ENCODE results near the gene GTF2IRD1. TPM values are rescaled to one million over a fixed set of nuclear protein-coding genes. Genes with fewer than 3 reads are reported as not detected.
"Not testable (repeated sequence)": the region's sequence is repeated elsewhere in the genome, so short reads cannot be mapped to it uniquely, and the experiment has no call there.

The GTF2IRD1 gene
- total RNA-seq, 1 donor from 2014 or later = 0.67 TPM

GRCh38 chr7:74633451-74633921 lies 179.8 kb downstream of the GTF2IRD1 start:
- H3K4me1 Mint-ChIP-seq = no peaks in the 10 kb centered on the region
- DNase-seq = no peak
- ChIA-PET POLR2A (no interaction called here), CTCF (no interaction called here)
- ATAC-seq (ENCODE audit: low read depth) = no peak
- no peaks in the 10 kb centered on the region for H3K27me3 Mint-ChIP-seq
- intact Hi-C loops (cut with micrococcal nuclease) = no loop called here
- H3K4me3 Mint-ChIP-seq = no peak overlapping the region
- no peak overlapping the region for H3K27ac Mint-ChIP-seq
- TF ChIP-seq, protein P1, sequence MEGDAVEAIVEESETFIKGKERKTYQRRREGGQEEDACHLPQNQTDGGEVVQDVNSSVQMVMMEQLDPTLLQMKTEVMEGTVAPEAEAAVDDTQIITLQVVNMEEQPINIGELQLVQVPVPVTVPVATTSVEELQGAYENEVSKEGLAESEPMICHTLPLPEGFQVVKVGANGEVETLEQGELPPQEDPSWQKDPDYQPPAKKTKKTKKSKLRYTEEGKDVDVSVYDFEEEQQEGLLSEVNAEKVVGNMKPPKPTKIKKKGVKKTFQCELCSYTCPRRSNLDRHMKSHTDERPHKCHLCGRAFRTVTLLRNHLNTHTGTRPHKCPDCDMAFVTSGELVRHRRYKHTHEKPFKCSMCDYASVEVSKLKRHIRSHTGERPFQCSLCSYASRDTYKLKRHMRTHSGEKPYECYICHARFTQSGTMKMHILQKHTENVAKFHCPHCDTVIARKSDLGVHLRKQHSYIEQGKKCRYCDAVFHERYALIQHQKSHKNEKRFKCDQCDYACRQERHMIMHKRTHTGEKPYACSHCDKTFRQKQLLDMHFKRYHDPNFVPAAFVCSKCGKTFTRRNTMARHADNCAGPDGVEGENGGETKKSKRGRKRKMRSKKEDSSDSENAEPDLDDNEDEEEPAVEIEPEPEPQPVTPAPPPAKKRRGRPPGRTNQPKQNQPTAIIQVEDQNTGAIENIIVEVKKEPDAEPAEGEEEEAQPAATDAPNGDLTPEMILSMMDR (IDR thresholded peaks at IDR 0.05) = no peak
- H3K36me3 Mint-ChIP-seq (ENCODE audit: low read depth) = no peaks in the 10 kb centered on the region
- no peaks in the 10 kb centered on the region for H3K9me3 Mint-ChIP-seq

DNA sequence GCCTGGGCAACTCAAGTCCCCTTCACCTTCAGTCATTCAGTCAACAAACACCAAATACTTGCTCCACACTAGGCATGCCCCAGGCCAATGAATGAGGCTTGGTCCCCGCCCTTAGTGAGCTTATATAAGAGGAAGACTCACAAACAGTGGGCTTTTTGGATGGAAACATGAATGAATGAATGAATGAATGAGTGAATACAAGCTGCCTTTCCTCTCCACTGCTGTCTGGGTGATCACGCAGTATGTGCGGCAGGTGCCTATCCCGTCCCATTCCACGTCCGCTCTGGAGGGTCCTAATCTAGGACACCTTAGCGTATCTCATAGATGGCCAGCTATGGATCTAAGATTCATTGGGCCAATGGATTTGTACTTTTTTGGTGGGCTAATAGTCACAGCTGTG lies 184.0 kb downstream of the GTF2IRD1 start:
- Mint-ChIP-seq H3K9me3 (no peaks in the 10 kb centered on the region), H3K4me1 (peaks cover 8% of the 10 kb centered on the region), H3K36me3 (ENCODE audit: low read depth) (no peaks in the 10 kb centered on the region), H3K27ac (no peak overlapping the region), H3K4me3 (no peak overlapping the region), H3K27me3 (no peaks in the 10 kb centered on the region)
- no peak for ATAC-seq (ENCODE audit: low read depth)
- TF ChIP-seq, protein P1 (IDR thresholded peaks at IDR 0.05) = no peak
- ChIA-PET POLR2A (interaction anchor here (0.8 to 1.0 kb wide), 2 partner anchors 18 to 20 kb away, joined by 3 to 8 read pairs; partner anchors contain the start of gene GTF2I), CTCF (no interaction called here)
- intact Hi-C loops (cut with micrococcal nuclease) = no loop called here
- no peak for DNase-seq

DNA sequence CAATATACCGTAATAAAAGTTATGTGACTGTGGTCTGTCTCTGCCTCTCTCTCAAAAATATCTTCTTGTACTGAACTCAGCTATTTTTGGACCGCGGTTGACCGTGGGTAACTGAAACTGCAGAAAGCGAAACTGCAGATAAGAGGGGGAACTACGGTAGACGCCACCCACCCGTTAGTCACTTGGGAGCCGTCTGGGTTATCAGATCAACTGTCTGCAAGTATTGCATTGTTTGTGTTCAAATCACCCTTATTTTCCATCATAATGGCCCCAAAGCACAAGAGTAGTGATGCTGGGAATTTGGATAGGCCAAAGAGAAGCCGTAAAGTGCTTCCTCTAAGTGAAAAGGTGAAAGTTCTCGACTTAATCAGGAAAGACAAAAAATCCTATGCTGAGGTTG lies 196.3 kb downstream of the GTF2IRD1 start:
- ATAC-seq (ENCODE audit: low read depth) (peak; percentile 96), DNase-seq (peak; percentile 67)
- H3K27me3 Mint-ChIP-seq; CTCF ChIA-PET; H3K9me3 Mint-ChIP-seq; H3K36me3 Mint-ChIP-seq (ENCODE audit: low read depth): not testable (repeated sequence)
- intact Hi-C loops (cut with micrococcal nuclease) = loop anchor here (1.0 to 10.0 kb wide), 2 partner anchors 11 to 545 kb away; no protein-coding TSS in a partner anchor
- peaks cover 38% of the 10 kb centered on the region for H3K4me1 Mint-ChIP-seq
- peak overlapping the region; percentile 83 for H3K4me3 Mint-ChIP-seq
- POLR2A ChIA-PET = interaction anchor here (0.6 to 1.2 kb wide), 7 partner anchors 9 to 427 kb away, joined by 3 to 15 read pairs (median 5); no protein-coding TSS in a partner anchor
- H3K27ac Mint-ChIP-seq = peak overlapping the region; percentile 87

DNA sequence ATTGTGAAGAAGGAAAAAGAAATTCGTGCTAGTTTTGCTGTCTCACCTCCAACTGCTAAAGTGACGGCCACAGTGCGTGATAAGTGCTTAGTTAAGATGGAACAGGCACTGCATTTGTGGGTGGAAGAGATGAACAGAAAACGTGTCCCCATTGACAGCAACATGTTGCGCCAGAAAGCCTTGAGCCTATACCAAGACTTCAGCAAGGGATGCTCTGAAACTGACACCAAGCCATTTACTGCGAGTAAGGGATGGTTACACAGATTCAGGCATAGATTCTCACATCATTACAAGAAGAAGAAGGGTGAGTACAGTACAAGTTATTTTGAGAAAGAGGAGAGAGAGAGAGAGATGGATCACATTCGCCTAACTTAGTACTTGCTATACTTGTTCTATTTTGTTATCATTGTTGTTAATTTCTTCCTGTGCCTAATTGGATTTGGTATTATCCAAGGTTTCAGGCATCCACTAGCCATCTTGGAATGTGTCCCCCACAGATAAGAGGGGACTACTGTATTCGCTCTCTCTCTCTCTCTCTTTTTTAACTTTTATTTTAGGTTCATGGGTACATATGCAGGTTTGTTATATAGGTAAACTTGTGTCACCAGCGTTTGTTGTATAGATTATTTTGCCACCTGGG lies 196.9 kb downstream of the GTF2IRD1 start:
- POLR2A ChIA-PET = interaction anchor here (1.0 to 1.4 kb wide), 6 partner anchors 8 to 428 kb away, joined by 4 to 15 read pairs (median 6); no protein-coding TSS in a partner anchor
- CTCF ChIA-PET; H3K9me3 Mint-ChIP-seq; H3K36me3 Mint-ChIP-seq (ENCODE audit: low read depth); DNase-seq; H3K27me3 Mint-ChIP-seq: not testable (repeated sequence)
- intact Hi-C loops (cut with micrococcal nuclease) = loop anchor here (1.0 to 10.0 kb wide), 2 partner anchors 11 to 546 kb away; no protein-coding TSS in a partner anchor
- ATAC-seq (ENCODE audit: low read depth) = peak; percentile 57
- H3K4me1 Mint-ChIP-seq = peaks cover 43% of the 10 kb centered on the region
- H3K4me3 Mint-ChIP-seq = peak overlapping the region; percentile 83
- peak overlapping the region; percentile 87 for H3K27ac Mint-ChIP-seq

DNA sequence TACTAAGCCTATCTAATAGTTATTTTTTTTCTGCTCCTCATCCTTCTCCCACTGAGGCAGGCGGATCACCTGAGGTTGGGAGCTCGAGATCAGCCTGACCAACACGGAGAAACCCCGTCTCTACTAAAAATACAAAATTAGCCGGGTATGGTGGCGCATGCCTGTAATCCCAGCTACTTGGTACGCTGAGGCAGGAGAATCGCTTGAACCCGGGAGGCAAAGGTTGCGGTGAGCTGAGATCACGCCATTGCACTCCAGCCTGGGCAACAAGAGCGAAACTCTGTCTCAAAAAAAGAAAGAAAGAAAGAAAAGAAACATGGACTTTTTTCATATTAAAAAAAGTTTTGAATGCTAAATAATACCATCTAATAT lies 197.4 kb downstream of the GTF2IRD1 start:
- H3K9me3 Mint-ChIP-seq; ATAC-seq (ENCODE audit: low read depth); CTCF ChIA-PET; DNase-seq; H3K36me3 Mint-ChIP-seq (ENCODE audit: low read depth); H3K27me3 Mint-ChIP-seq: not testable (repeated sequence)
- POLR2A ChIA-PET = interaction anchor here (1.4 kb wide), 1 partner anchor 10 kb away, joined by 8 read pairs; no protein-coding TSS in a partner anchor
- Mint-ChIP-seq H3K27ac (peak overlapping the region; percentile 87), H3K4me1 (peaks cover 48% of the 10 kb centered on the region), H3K4me3 (peak overlapping the region; percentile 83)
- intact Hi-C loops (cut with micrococcal nuclease) = loop anchor here (10.0 kb wide), 1 partner anchor 546 kb away; no protein-coding TSS in a partner anchor

Other genes with a start within 250 kb of the GTF2IRD1 start
- 291 and 329 TPM in 2 replicates for gene LAT2, start 243.9 kb upstream of the GTF2IRD1 start, total RNA-seq
- 44.0 and 45.8 TPM in 2 replicates for gene RFC2, start 199.5 kb upstream of the GTF2IRD1 start, total RNA-seq
- gene CLIP2, start 164.5 kb upstream of the GTF2IRD1 start, total RNA-seq = 60.4 and 61.7 TPM in 2 replicates
- gene GTF2I, start 203.8 kb downstream of the GTF2IRD1 start, total RNA-seq = 266 and 299 TPM in 2 replicates